ENCODE measurements around the gene CSRP2.

DNA sequence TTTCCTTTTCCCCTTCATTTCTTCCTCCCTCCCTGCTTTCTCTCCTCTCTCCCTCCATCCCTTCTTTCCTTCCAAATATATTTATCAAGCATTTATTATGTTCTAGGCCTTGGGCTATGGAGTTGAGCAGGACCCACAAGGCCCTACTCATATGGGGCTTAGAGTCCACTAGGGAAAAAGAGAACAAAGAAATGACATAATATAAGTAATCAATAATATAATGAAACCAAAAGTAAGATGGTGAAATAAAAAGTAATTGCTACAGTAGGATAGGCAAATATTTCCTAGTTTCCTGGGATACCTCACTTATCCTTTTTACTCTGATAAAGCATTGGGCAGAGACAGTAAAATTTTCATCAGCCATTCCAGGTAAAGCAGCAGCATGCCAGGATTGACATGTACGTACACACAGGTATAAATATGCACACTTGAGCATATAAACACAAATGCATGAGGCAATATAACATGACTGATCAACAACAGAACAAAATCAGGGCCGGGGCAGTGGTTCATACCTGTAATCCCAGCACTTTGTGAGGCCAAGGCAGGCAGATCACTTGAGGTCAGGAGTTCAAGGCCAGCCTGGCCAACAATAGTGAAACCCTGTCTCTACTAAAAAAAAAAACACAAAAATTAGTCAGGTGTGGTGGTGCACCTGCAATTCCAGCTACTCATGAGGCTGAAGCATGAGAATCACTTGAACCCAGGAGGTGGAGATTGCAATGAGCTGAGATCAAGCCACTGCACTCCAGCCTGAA is 35.5 kb upstream of the CSRP2 start:
- TF ChIP-seq, protein P1, sequence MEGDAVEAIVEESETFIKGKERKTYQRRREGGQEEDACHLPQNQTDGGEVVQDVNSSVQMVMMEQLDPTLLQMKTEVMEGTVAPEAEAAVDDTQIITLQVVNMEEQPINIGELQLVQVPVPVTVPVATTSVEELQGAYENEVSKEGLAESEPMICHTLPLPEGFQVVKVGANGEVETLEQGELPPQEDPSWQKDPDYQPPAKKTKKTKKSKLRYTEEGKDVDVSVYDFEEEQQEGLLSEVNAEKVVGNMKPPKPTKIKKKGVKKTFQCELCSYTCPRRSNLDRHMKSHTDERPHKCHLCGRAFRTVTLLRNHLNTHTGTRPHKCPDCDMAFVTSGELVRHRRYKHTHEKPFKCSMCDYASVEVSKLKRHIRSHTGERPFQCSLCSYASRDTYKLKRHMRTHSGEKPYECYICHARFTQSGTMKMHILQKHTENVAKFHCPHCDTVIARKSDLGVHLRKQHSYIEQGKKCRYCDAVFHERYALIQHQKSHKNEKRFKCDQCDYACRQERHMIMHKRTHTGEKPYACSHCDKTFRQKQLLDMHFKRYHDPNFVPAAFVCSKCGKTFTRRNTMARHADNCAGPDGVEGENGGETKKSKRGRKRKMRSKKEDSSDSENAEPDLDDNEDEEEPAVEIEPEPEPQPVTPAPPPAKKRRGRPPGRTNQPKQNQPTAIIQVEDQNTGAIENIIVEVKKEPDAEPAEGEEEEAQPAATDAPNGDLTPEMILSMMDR (conservative IDR thresholded peaks at IDR 0.05; ENCODE audit: low read depth, low read length), result no peak
- no peak for TF ChIP-seq EZH2 (IDR thresholded peaks at IDR 0.05; ENCODE audit: borderline replicate concordance, low read depth, low read length, poor library complexity, severe bottlenecking)

Measured in A673 (cell line).